Keratinocyte (primary cell): ENCODE results near the gene HMGB2. TPM values are rescaled to one million over a fixed set of nuclear protein-coding genes. Genes with fewer than 3 reads are reported as not detected.

Experiments used
- DNase-seq: peaks from one replicate; pipeline ENCODE4 v3.0.0-alpha.2; 2011; ENCODE audit warnings: low read depth, missing footprints, low spot score
- FAIRE-seq: peaks from 2 replicates; lab custom pipeline; 2011; peaks lifted over from hg19 to GRCh38; lab: Jason Lieb, UNC
- H2AFZ ChIP-seq: 2 replicates; pipeline ENCODE4 v1.6.0; 2012; ENCODE audit warnings: low read length, control low read depth, inconsistent platforms; ENCODE audit not compliant: control insufficient read depth
- H3K27ac ChIP-seq: 2 replicates; pipeline ENCODE4 v1.5.1; 2011; ENCODE audit warnings: low read length; ENCODE audit not compliant: control insufficient read depth, insufficient read depth
- H3K27me3 ChIP-seq: 3 replicates; pipeline ENCODE4 v1.6.0; 2011; ENCODE audit warnings: low read length; ENCODE audit not compliant: control insufficient read depth, insufficient read depth; ENCODE audit errors: extremely low read depth
- H3K36me3 ChIP-seq, 2 experiments: 2 replicates in 1 of 2; 3 replicates in 1 of 2; pipeline ENCODE4 v1.5.1; 2011; ENCODE audit warnings: low read length in 2 of 2, mild to moderate bottlenecking in 1 of 2; ENCODE audit not compliant: control insufficient read depth in 2 of 2, insufficient read depth in 2 of 2; ENCODE audit errors: extremely low read depth in 1 of 2
- H3K4me1 ChIP-seq: 3 replicates; pipeline ENCODE4 v1.5.1; 2011; ENCODE audit warnings: low read length; ENCODE audit not compliant: control insufficient read depth, insufficient read depth; ENCODE audit errors: extremely low read depth
- H3K4me2 ChIP-seq: 3 replicates; pipeline ENCODE4 v1.6.0; 2011; ENCODE audit warnings: low read depth, low read length; ENCODE audit not compliant: control insufficient read depth, insufficient read depth; ENCODE audit errors: extremely low read depth
- H3K4me3 ChIP-seq, 3 experiments: fragments of 200-600 bp in 1 of 3; sonication (generic) in 1 of 3; 2 replicates in 2 of 3; 3 replicates in 1 of 3; pipeline ENCODE4 v1.5.1; 2011 to 2016; ENCODE audit warnings: low read length in 3 of 3, mild to moderate bottlenecking in 3 of 3, control low read depth in 2 of 3, inconsistent platforms in 1 of 3, low read depth in 1 of 3, mixed read lengths in 1 of 3, mixed run types in 1 of 3, moderate library complexity in 1 of 3; ENCODE audit not compliant: control insufficient read depth in 2 of 3, insufficient read depth in 2 of 3; ENCODE audit errors: extremely low read depth in 1 of 3
- H3K79me2 ChIP-seq: 2 replicates; pipeline ENCODE4 v1.6.0; 2012; ENCODE audit warnings: low read length; ENCODE audit not compliant: control insufficient read depth, insufficient read depth
- H3K9ac ChIP-seq: 3 replicates; pipeline ENCODE4 v1.6.0; 2011; ENCODE audit warnings: low read length; ENCODE audit not compliant: control insufficient read depth, insufficient read depth; ENCODE audit errors: extremely low read depth
- H3K9me1 ChIP-seq: 3 replicates; pipeline ENCODE4 v1.6.0; 2011; ENCODE audit warnings: low read length; ENCODE audit not compliant: control insufficient read depth, insufficient read depth; ENCODE audit errors: extremely low read depth
- H3K9me3 ChIP-seq: 2 replicates; pipeline ENCODE4 v1.5.1; 2012; ENCODE audit warnings: low read depth, low read length; ENCODE audit not compliant: control insufficient read depth
- H4K20me1 ChIP-seq: 3 replicates; pipeline ENCODE4 v1.6.0; 2011; ENCODE audit warnings: low read length; ENCODE audit not compliant: control insufficient read depth, insufficient read depth; ENCODE audit errors: extremely low read depth
- EZH2 ChIP-seq: IDR thresholded peaks from one replicate; pipeline ENCODE4 v1.6.1; 2012; ENCODE audit warnings: inconsistent platforms, mild to moderate bottlenecking, low read length, moderate library complexity
- dilution Hi-C: fragments of 300-500 bp; cut with MboI; formaldehyde crosslinking; loops from one replicate; pipeline ENCODE4 v1.7.0; 2020; ENCODE audit warnings: low sequenced_read_pairs; ENCODE audit not compliant: extremely low pct_ligation_motif_present
- polyA plus RNA-seq, 5 experiments: library from polyadenylated mRNA; depleted of rRNA in 3 of 5; stranded (reverse) in 3 of 5; stranded (forward) in 1 of 5; unstranded in 1 of 5; fragments of >200 nt; gene quantifications; 1 replicate in 1 of 5; 2 replicates in 3 of 5; 3 replicates in 1 of 5; pipeline versions ENCODE4 v1.2.1 to v1.2.3, GENCODE V29; 2011 to 2012; ENCODE audit warnings: missing spikeins in 2 of 5, low read depth in 1 of 5, low replicate concordance in 1 of 5
- TF ChIP-seq, protein P1 (sequence below), 3 experiments: IDR thresholded peaks in 1 of 3; conservative IDR thresholded peaks in 1 of 3; optimal IDR thresholded peaks in 1 of 3; 2 replicates in 2 of 3; 3 replicates in 1 of 3; pipeline versions ENCODE3 to v1.5.1; 2011; ENCODE audit warnings: low read length in 3 of 3, mild to moderate bottlenecking in 3 of 3, moderate library complexity in 2 of 3, control low read depth in 1 of 3, inconsistent platforms in 1 of 3; ENCODE audit not compliant: insufficient read depth in 2 of 3; ENCODE audit errors: extremely low read depth in 1 of 3

HMGB2 gene
- polyA plus RNA-seq, 1 donor (not counting 4 experiments of a cell fraction or from before 2014, with no cell fraction given): 55.9 TPM

- H3K4me2 ChIP-seq: no peak overlapping the region
- DNase-seq (no peak), FAIRE-seq (no peak)
- no peak overlapping the region for H3K9ac ChIP-seq
- TF ChIP-seq, protein P1, sequence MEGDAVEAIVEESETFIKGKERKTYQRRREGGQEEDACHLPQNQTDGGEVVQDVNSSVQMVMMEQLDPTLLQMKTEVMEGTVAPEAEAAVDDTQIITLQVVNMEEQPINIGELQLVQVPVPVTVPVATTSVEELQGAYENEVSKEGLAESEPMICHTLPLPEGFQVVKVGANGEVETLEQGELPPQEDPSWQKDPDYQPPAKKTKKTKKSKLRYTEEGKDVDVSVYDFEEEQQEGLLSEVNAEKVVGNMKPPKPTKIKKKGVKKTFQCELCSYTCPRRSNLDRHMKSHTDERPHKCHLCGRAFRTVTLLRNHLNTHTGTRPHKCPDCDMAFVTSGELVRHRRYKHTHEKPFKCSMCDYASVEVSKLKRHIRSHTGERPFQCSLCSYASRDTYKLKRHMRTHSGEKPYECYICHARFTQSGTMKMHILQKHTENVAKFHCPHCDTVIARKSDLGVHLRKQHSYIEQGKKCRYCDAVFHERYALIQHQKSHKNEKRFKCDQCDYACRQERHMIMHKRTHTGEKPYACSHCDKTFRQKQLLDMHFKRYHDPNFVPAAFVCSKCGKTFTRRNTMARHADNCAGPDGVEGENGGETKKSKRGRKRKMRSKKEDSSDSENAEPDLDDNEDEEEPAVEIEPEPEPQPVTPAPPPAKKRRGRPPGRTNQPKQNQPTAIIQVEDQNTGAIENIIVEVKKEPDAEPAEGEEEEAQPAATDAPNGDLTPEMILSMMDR (optimal IDR thresholded peaks at IDR 0.05 in 1 of 3, IDR thresholded peaks at IDR 0.05 in 1 of 3, conservative IDR thresholded peaks at IDR 0.05 in 1 of 3; ENCODE audit: extremely low read depth in 1 of 3, insufficient read depth in 2 of 3, low read length in 3 of 3): no peak
- no peak for TF ChIP-seq EZH2
- H2AFZ ChIP-seq: no peak overlapping the region
- H4K20me1 ChIP-seq: peaks cover 4% of the 10 kb centered on the region
- H3K9me1 ChIP-seq: no peaks in the 10 kb centered on the region
- no peak overlapping the region for H3K4me3 ChIP-seq
- peaks cover 6% of the 10 kb centered on the region for H3K4me1 ChIP-seq
- dilution Hi-C loops: no loop called here
- no peaks in the 10 kb centered on the region for H3K27me3 ChIP-seq
- peaks cover 16% of the 10 kb centered on the region for H3K79me2 ChIP-seq
- H3K27ac ChIP-seq: no peak overlapping the region
- no peaks in the 10 kb centered on the region for H3K9me3 ChIP-seq
- peaks cover 0 to 16% of the 10 kb centered on the region in 2 experiments for H3K36me3 ChIP-seq
Measured at GRCh38 chr4:173328236-173328901, 5.8 kb downstream of the HMGB2 start.

DNA sequence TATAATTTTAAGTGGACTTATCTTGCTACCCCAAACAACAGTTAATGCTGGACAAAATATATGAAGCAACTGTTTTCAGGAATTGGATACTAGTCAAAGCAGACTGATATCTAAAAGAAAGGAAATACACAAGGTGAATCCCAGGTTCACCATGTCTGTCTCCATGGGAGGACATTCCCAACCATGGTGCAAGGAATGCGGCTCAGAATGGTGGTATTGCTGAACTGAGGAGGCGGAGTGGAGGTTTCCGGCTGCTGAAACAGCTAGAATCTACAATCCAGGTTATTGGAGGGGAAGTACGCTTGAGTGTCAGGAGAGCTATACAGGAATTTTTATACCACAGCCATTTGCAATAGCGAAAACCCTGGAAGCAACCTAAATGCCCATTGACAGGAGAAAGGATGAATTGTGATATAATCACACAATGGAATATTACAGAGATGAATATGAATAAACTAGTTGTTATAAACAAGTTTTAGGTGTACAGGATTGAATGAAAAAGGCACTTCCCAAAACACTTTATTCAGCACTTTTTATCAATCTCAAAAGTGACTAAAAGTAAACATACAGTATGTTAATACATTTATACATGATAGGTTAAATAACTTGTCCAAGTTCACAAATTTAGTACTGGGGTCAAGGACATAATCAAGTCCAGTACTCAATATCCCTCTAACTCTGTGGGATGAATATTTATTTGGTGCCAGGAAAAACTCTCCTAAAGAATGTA, 9.0 kb downstream of the HMGB2 start:
- Histone ChIP-seq H3K9ac (no peak overlapping the region), H3K79me2 (no peaks in the 10 kb centered on the region), H4K20me1 (no peaks in the 10 kb centered on the region), H3K9me1 (no peaks in the 10 kb centered on the region), H3K4me1 (no peaks in the 10 kb centered on the region), H2AFZ (no peak overlapping the region), H3K9me3 (no peaks in the 10 kb centered on the region), H3K4me2 (no peak overlapping the region), H3K27me3 (no peaks in the 10 kb centered on the region), H3K27ac (no peak overlapping the region), H3K4me3 (no peak overlapping the region), H3K36me3 (peaks cover 0 to 3% of the 10 kb centered on the region in 2 experiments)
- FAIRE-seq (no peak), DNase-seq (no peak)
- dilution Hi-C loops: no loop called here
- TF ChIP-seq EZH2: no peak
- TF ChIP-seq, protein P1 (optimal IDR thresholded peaks at IDR 0.05 in 1 of 3, IDR thresholded peaks at IDR 0.05 in 1 of 3, conservative IDR thresholded peaks at IDR 0.05 in 1 of 3; ENCODE audit: extremely low read depth in 1 of 3, insufficient read depth in 2 of 3, low read length in 3 of 3): no peak
